A549 treated with Hydrocortisone at 1 μM for 4 hours (cell line): Measurements from ENCODE around the gene BMP5. TPM values are rescaled to one million over a fixed set of nuclear protein-coding genes. Genes with fewer than 3 reads are reported as not detected.

Experiments used
- total RNA-seq: library from RNA; stranded (reverse); fragments of 200-300 nt; extraction: Qiagen RNA extraction; gene quantifications from 5 replicates; pipeline ENCODE4 v1.2.3, GENCODE V29; 2022

BMP5 gene
- total RNA-seq = not detected in 5 replicates

DNA sequence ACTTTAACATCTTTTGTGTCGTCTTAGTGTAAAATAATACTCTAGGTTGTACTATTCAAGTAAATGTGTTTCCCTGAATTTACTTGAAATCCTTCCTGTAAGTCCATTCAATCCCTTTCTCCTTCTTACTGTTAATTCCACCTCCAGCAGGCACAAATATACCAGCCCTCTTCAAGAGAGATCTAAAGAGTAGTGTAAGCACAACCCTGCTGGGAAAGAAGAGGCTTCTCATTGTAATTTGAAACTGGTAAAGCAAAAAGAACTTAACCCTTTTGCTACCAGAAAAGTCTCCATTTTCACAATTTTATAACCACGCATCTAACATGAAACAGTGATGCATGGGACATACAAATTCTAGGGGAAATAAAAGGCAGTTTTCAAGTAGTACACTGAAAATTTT lies at the start of gene BMP5:
Gene BMP5, minus strand, starts transcription at position 191 of the 400 bp plus-strand sequence. CDS start 725 bp downstream, outside the sequence.

